BLaER1 (cell line): ENCODE measurements around the gene SUMF1.
A peak's percentile ranks its signal among the peaks of the same experiment; 100 is the strongest.

Experiments
- H3K27ac ChIP-seq: shearing (Covaris generic); formaldehyde crosslinking; 2 replicates; pipeline ENCODE4 v1.8.1; 2022
- H3K27me3 ChIP-seq: shearing (Covaris generic); formaldehyde crosslinking; 2 replicates; pipeline ENCODE4 v1.8.1; 2022
- H3K36me3 ChIP-seq: shearing (Covaris generic); formaldehyde crosslinking; 2 replicates; pipeline ENCODE4 v1.8.1; 2022
- H3K4me1 ChIP-seq: shearing (Covaris generic); formaldehyde crosslinking; 2 replicates; pipeline ENCODE4 v1.8.1; 2022
- H3K4me2 ChIP-seq: shearing (Covaris generic); formaldehyde crosslinking; 2 replicates; pipeline ENCODE4 v1.8.1; 2022
- H3K4me3 ChIP-seq: shearing (Covaris generic); formaldehyde crosslinking; 2 replicates; pipeline ENCODE4 v1.8.1; 2022
- H3K9ac ChIP-seq: shearing (Covaris generic); formaldehyde crosslinking; 2 replicates; pipeline ENCODE4 v1.8.1; 2022
- H3K9me3 ChIP-seq: shearing (Covaris generic); formaldehyde crosslinking; 2 replicates; pipeline ENCODE4 v1.8.1; 2022
- H4K20me1 ChIP-seq: shearing (Covaris generic); formaldehyde crosslinking; 2 replicates; pipeline ENCODE4 v1.8.1; 2022
- Cebpa-rat ChIP-seq: shearing (Covaris generic); IDR thresholded peaks from 2 replicates; pipeline ENCODE4 v1.8.1; 2022

Gene SUMF1

DNA sequence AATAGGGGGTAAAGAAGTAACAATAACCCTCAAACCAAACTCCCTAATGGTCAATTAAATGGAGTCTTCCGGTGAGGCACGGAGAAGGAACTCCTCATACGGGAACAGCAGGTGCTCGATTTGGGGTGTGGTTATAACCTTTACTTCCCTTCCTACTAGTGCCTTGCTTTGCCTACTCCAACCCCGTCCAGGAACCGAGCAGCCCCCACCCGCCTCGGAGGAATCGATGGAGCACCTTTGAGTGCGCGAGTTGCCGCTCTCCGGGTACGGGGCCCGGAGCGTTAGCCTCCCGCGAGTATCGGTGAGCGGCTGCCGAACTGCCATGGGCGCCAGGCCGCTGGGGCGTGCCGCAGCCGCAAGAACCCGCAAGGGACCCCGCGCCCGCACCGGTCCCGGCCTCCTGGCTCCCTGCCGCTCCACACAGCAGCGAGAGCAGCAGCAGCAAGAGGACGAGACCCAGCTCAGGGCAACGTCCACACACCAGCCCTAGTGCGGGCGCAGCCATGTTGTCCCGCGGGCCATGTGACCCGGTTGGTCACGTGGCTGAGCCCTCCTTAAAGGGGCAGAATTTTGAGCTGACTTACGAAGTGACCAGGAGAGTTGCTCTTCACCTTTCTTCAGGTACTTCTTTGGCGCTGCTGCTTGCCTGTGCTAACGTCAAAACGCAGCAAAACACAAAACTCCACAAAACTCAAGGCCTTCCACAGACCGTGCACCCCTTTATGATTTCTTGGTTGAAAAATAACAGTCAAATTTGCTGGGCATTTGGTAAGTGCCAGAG lies at the start of gene SUMF1:
Gene SUMF1, minus strand, starts transcription at position 529 of the 781 bp plus-strand sequence. Its CDS starts 24 bp downstream, at position 505.
- no peak for TF ChIP-seq Cebpa-rat
- no peaks in the 10 kb centered on the region for H3K36me3 ChIP-seq
- H3K9ac ChIP-seq = peak within 1 kb of the TSS; percentile 88
- H3K27me3 ChIP-seq = no peaks in the 10 kb centered on the region
- no peaks in the 10 kb centered on the region for H3K9me3 ChIP-seq
- peak within 1 kb of the TSS; percentile 85 for H3K27ac ChIP-seq
- H3K4me3 ChIP-seq = peak within 1 kb of the TSS; percentile 88
- H3K4me1 ChIP-seq = peaks cover 15% of the 10 kb centered on the region
- H4K20me1 ChIP-seq = no peaks in the 10 kb centered on the region
- peak within 1 kb of the TSS; percentile 81 for H3K4me2 ChIP-seq

DNA sequence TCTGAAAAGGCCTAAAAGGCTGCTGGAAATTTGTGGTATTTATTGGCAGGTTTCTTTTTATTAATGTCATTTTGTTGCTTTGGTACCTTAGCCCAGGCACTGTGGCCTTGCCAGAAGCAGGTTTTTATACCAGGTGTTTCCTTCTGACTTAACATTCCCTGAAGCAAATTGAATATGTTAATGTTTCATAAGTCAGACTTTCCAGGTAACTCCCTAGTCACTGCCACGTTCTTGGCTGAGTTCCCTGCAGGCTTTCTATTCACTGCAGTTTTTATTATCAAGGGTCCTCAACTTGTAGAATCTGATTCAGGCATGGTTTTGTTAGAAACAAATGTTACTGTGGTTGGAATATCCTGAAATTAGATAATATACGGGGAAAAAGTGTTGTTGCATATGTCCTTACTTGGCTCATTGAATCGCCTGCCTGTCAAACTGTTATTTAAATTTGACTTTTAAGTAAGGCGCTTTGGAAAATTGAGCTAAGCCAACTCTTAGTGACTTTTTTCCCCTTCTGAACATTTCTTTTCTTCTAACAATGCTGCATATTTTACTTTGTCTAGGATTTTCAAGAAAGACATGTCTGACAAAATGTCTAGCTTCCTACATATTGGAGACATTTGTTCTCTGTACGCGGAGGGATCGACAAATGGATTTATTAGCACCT lies 49.0 kb upstream of the SUMF1 start:
- Histone ChIP-seq H3K4me1 (0 out of 2 replicates have a peak, but pooled peaks cover 8% of the 10 kb centered on the region), H4K20me1 (peaks cover 47% of the 10 kb centered on the region)
- TF ChIP-seq Cebpa-rat = no peak

DNA sequence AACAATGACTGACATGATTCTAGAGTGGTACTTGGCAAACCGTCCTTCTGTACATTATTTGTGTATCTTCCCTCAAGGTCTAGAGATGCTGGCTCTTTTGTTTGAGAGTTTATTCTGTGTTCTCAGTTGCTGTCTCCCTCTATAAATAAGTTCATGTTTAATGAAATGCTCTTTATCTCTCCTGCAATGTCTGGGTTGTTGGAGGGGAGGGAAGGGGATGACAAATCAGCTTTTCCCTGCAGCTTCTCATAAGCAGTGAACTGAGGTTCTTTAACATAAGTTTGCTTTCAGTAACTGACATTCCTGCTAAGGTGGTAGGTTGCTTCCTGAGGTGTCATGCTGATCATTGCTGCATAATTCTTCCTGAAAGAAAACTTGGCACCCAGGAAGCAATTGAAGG lies 47.8 kb upstream of the SUMF1 start:
- no peak overlapping the region for H3K4me2 ChIP-seq
- H3K4me3 ChIP-seq = no peak overlapping the region
- H3K27ac ChIP-seq = no peak overlapping the region
- peaks cover 50% of the 10 kb centered on the region for H4K20me1 ChIP-seq
- H3K4me1 ChIP-seq = 0 out of 2 replicates have a peak, but pooled peaks cover 8% of the 10 kb centered on the region
- no peak for TF ChIP-seq Cebpa-rat
- no peak overlapping the region for H3K9ac ChIP-seq
- no peaks in the 10 kb centered on the region for H3K27me3 ChIP-seq
- peaks cover 33% of the 10 kb centered on the region for H3K36me3 ChIP-seq
- H3K9me3 ChIP-seq = no peaks in the 10 kb centered on the region

More for the DNA sequence above, 49.0 kb upstream of the SUMF1 start:
- H3K9ac ChIP-seq = no peak overlapping the region
- H3K4me3 ChIP-seq = no peak overlapping the region
- H3K4me2 ChIP-seq = no peak overlapping the region
- H3K27ac ChIP-seq = no peak overlapping the region
- peaks cover 40% of the 10 kb centered on the region for H3K36me3 ChIP-seq
- no peaks in the 10 kb centered on the region for H3K27me3 ChIP-seq
- H3K9me3 ChIP-seq = no peaks in the 10 kb centered on the region

DNA sequence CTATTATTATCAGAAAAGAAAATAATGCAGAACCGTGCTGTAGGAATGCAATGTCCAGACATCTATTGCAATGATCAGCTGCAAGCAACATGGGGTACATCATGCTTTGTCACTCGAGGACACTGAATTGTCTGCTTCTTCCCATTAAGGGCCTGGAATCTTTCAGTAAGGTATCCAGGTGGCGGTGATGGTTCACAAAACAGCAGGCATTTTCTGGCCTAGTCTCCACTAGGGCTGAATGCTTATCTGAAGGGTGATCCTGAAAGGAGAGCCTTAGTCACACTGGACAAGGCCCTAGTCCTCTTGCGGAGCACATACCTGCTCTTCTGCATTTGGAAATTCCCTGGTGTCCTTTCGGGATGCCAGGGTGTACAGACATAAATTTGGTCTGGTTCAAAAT lies 47.3 kb upstream of the SUMF1 start:
- Histone ChIP-seq H3K4me3 (no peak overlapping the region), H3K9me3 (no peaks in the 10 kb centered on the region), H3K4me1 (0 out of 2 replicates have a peak, but pooled peaks cover 8% of the 10 kb centered on the region), H3K27me3 (no peaks in the 10 kb centered on the region), H3K4me2 (no peak overlapping the region), H3K36me3 (peaks cover 33% of the 10 kb centered on the region), H3K27ac (no peak overlapping the region), H3K9ac (no peak overlapping the region), H4K20me1 (peaks cover 50% of the 10 kb centered on the region)
- no peak for TF ChIP-seq Cebpa-rat

DNA sequence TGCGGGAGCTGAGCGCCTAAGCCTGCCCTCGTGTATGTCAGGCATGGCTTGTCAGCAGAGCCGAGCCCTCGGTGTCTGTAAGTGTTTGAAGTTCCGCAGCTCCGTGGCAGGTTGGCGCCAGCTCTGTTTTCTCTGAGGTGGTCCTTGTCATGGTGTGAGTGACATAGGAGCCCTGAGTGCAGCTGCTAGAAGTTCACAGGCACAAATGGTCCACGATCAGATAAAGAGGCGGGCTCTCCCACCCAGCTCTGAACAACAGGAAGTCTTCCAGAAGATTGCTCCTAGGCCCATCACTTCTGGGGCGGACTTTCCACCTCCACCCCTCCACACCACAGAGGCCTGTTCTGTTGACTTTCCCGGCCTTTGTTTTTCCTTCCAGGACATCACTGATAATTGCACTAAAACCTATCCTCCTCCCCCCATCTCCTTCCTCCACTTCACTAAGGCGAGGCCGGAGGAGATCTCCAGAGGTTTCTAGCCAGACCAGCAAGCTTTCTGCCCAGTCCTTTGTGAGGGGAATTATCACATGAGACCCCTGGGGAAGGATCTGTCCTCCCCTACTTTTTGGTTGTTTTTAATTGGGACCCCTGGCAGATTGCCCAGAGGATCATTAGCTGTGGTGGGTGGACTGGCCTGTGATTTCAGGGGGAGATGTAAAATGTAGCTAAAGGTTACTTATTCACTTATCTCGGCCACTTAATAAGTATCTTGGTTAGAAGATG lies 46.0 kb upstream of the SUMF1 start:
- no peaks in the 10 kb centered on the region for H3K27me3 ChIP-seq
- H3K4me3 ChIP-seq = no peak overlapping the region
- H3K9me3 ChIP-seq = no peaks in the 10 kb centered on the region
- no peak overlapping the region for H3K27ac ChIP-seq
- H3K4me1 ChIP-seq = peaks cover 5% of the 10 kb centered on the region
- H3K36me3 ChIP-seq = peaks cover 26% of the 10 kb centered on the region
- TF ChIP-seq Cebpa-rat = no peak
- H3K4me2 ChIP-seq = no peak overlapping the region
- H4K20me1 ChIP-seq = peaks cover 50% of the 10 kb centered on the region
- no peak overlapping the region for H3K9ac ChIP-seq

DNA sequence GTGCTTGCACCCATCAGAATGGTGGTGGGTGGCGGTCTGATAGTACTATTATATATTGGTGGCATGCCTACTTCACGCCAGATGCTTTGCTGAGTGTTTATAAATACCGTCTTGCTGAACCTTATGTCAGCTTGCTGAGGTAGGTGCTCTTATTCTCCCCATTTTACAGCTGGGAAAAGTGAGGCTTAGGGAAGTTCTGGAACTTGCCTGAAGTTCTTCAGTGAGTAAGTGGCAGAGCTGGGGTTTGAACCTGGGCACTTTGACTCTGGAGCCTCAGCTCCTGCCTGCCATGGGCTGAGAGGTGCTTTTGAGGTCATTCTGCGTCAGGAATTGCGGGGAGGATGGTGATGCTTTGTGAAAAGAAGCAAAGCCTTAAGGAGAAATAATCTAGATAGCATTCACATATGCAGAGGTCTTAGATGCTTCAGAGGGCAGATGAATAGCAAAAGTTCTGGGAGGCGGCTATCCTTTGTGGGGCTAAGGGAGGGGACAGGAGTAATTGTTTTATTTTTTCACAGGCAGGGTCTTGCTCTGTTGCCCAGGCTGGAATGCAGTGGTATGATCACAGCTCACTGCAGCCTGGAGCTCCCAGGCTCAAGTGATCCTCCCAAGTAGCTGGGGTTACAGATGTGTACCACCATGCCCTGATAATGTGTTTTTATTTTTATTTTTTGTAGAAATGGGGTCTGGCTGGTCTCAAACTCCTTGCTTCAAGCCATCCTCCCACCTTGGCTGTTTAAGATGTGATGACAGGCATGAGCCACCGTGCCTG lies 44.6 kb upstream of the SUMF1 start:
- Histone ChIP-seq H3K27me3 (no peaks in the 10 kb centered on the region), H4K20me1 (peaks cover 50% of the 10 kb centered on the region)
- TF ChIP-seq Cebpa-rat = no peak

DNA sequence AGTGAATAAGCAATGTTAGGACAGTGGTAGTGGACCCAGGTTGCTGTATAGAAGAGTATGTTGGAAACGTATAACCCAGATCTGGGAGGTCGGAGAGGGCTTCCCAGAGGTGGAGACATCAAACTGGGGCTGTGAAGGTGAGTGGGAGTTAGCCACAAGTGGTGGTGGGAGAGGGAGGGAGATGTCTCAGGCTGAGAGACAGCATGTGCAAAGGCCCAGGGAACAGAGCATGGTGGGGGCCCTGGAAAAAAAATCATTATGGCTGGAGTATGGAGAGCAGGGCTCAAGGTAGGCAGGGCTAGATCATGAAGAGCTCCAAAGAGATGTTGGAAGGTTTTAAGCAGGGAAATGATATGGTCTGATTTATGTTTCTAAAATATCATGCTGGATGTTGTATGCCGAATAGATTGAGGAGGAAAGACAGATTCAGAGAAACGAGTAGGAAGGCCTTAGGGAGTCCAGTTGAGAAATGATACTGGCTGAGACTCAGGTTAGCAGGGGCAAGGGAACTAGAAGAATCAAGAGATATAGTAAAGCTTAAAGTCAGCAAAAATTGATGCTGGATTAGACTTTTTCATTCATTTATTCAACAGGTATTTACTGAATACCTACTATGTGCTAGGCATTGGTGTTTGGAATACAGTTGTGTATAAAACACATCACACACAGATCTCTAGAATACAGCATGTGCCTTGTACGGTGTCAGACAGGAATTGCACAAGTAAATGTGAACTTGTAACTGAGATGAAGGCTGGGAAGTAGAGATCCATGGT lies 43.1 kb upstream of the SUMF1 start:
- no peak overlapping the region for H3K4me3 ChIP-seq
- H3K9ac ChIP-seq = no peak overlapping the region
- peaks cover 16% of the 10 kb centered on the region; the same call in 1 of the 2 replicates for H3K36me3 ChIP-seq
- no peaks in the 10 kb centered on the region for H3K9me3 ChIP-seq
- no peak for TF ChIP-seq Cebpa-rat
- H3K27ac ChIP-seq = no peak overlapping the region
- H4K20me1 ChIP-seq = peaks cover 35% of the 10 kb centered on the region
- H3K27me3 ChIP-seq = no peaks in the 10 kb centered on the region
- H3K4me2 ChIP-seq = no peak overlapping the region
- peaks cover 18% of the 10 kb centered on the region for H3K4me1 ChIP-seq

More for the DNA sequence above, 44.6 kb upstream of the SUMF1 start:
- Histone ChIP-seq H3K27ac (no peak overlapping the region), H3K9ac (no peak overlapping the region), H3K4me1 (peaks cover 13% of the 10 kb centered on the region), H3K4me2 (no peak overlapping the region), H3K9me3 (no peaks in the 10 kb centered on the region), H3K4me3 (no peak overlapping the region), H3K36me3 (peaks cover 16% of the 10 kb centered on the region; the same call in 1 of the 2 replicates)

DNA sequence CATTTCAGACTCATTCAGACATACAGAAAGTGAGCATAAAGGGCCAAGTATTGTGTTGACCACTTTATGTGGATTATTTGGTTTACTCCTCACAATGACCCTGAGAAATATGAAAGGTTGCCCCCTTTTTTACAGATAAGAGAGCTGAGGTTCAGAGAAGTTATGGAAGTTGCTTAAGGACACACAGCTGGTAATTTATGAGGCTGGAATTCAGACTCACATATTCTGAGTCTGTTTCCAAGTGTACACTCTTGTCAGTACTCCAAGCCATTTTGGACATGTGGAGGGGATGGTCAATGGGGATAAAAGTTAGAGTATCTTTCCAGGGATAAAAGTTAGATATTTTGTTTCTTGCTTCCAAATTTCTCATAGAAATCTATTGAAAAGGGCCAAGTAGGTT lies 42.0 kb upstream of the SUMF1 start:
- Histone ChIP-seq H3K9me3 (no peaks in the 10 kb centered on the region), H3K27ac (no peak overlapping the region), H3K4me2 (no peak overlapping the region), H3K9ac (no peak overlapping the region), H4K20me1 (peaks cover 24% of the 10 kb centered on the region; the same call in 1 of the 2 replicates), H3K4me1 (peaks cover 29% of the 10 kb centered on the region), H3K4me3 (no peak overlapping the region), H3K36me3 (peaks cover 16% of the 10 kb centered on the region; the same call in 1 of the 2 replicates), H3K27me3 (no peaks in the 10 kb centered on the region)
- TF ChIP-seq Cebpa-rat = no peak
